ENCODE data around the gene AMHR2. TPM values are rescaled to one million over a fixed set of nuclear protein-coding genes. Genes with fewer than 3 reads are reported as not detected.

AMHR2 gene
- polyA plus RNA-seq, 1 donor, result not detected

DNA sequence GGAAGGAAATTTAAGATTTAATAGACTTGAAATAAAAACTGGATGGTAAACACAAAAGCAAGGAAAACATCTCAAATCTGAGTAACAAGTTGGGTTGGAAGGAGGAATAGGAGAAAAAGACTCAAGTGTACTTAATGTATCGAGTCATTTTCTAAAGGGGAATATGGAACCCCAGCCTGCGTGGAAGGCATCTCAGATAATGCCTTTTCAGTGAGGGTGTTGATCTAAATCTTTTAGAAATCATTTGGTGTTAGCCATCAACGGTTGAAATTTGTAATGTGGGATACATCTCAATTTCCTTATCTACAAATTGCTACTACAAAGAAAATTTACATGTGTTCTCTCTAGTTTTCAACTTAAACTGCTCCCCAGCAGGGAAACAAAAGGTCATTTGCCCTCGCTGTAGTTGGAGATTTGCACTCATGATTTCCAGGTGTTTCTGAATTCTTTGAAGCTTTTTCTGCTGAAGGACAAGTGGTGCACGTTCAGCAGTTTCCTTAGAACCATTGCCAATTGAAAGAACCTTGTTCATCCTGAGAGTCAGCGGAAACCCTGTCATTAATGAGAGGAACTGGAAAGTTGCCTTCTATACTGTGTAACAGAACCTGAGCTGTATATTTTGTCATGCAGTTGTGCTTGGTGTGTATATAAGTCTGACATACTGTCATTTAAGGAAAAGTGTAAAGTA lies 30.4 kb downstream of the AMHR2 start:
- no peak for DNase-seq

DNA sequence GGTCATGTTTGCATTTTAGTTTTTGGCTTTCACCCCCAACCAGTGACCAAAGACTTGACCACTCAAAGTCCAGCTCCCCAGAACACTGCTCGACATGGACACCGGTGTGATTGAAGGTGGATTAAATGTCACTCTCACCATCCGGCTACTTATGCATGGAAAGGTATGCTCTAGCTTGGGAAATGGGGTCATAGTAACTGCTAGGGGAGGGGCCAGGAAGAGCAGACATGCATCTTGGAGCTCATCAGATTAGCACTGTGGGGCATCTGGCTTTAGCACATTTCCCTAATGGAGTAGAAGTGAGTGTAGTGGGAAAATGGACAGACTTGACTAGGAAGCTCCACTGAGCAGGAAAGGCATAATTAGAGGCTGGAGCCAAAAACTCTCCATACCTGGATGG lies 31.1 kb downstream of the AMHR2 start:
- no peak for DNase-seq

DNA sequence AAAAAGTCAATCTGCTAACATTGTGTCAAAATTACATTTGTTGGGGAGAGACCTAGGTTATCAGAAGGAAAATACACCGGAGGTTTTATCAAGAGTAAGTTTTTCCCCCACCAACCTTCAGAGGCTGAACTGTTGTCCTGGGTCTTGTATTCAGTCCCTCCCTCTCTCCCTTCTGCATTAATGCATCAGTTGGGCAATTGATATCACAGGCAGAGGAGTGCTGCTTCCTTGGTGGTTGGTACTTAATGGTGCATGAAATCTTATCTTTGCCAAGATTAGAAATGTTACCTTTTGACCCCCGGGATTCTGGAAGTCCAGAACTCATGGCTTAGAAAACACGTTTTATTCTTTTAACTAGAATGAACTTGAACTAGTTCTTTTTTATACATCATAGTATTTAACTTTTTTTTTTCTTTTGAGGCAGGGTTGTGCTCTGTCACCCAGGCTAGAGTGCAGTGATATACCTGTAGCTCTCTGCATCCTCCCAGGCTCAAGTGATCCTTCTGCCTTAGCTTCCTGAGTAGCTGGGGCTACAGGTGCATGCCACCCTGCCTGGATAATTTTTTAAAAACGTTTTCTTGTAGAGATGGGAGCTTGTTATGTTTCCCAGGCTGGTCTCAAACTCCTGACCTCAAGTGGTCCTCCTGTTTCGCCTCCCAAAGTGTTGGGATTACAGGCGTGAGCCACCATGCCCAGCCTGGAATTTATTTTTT lies 33.2 kb downstream of the AMHR2 start:
- no peak for DNase-seq

DNA sequence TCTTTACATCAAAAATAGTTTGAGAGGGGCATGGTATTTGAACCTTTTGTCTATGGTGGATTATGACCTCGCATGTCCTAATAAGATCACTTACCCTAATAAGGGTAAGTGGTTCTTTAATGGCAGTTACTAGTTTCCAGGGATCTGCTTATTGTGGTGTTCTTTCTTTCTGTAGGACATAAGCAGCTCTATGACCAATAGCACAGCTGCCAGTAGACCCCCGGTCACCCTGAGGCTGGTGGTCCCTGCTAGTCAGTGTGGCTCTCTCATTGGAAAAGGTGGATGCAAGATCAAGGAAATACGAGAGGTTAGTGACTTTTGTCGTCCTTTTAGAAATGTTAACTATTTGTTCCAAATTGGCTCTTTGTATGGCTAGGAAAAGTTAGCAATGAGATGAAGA lies 35.4 kb downstream of the AMHR2 start:
- DNase-seq, result no peak

DNA sequence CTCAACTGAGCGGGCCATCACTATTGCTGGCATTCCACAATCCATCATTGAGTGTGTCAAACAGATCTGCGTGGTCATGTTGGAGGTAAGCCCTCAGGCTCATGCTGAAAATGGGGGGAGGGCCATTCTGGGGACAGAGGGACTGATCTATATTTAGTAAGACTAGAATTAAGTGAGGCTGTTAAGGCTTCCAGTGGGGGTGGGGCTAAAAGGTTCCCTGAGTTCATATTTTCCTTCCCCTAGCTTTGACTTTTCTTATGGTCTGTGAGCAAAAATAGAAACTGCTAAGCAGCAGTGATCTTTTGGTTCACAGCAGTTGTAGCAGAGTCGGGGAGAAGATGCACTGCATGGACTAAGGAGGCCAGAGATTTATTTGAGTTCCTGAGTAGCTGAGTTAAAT lies 37.4 kb downstream of the AMHR2 start:
- DNase-seq, result no peak

DNA sequence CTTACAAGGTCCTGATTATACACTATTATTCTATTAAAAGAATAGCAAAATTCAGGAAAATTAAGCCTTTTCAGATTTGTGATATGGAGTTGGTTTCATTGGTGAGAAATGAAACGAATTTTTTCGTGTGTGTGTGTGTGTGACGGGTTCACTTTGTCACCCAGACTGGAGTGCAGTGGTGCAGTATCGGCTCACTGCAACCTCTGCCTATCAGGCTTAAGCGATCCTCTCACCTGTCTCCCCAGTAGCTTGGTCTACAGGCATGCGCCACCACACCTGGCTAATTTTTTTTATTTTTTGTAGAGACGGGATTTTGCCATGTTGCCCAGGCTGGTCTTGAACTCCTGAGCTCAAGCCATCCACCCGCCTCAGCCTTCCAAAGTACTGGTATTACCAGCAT lies 37.9 kb downstream of the AMHR2 start:
- no peak for DNase-seq

DNA sequence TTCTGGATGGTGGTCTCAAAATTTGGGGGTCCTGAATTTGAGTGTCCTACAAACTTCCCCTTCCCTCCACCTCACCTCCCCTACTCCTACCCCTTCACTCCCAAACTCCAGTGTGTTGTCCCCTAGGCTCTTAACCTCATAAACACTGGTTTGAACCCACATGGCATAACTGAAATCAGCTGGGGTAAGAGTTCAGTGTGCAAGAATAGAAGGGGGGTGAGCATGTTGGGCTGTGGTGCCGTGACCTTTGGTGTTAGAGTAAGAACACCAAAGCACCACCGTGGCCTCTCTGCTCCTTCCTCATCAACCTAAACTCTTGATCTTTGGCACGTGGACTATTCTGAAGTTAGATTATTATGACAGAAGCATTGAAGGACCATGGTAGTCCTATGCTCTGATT lies 39.3 kb downstream of the AMHR2 start:
- no peak for DNase-seq

DNA sequence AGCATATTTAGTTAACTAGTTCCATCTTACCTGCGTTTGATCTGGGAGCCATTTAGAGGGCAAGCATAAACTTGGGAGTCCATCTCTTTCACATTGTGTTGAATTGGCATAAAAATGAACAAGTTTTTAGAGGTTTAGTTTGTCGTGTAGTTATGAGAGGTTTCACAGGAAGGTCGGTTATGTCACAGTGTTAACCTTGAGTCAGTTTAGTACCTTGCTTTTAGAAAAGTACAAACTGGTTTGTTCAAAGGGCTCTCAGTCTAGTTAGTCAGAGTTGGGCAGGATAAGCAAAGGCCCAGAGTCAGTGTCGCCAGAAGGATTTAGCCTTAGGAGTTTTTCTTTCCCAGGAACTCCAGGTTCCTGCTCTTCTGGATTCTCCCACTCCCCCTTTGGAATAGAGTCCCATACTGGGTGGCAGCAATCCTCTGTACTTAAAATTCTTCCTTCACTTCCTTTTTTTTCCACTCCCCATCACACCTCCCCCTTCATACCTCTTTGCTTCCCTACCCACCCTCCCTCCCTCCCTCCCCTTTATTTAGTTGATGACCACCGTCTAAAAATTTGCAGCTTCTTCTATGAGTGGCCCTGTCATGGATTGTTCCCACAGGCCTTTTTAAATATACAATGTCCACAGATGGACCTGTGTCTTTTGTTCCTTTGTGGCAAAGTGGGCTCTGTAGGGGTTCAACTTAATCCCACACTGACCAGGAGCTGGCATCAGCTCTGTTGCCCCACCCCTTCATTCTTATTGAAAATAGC lies 40.3 kb downstream of the AMHR2 start:
- DNase-seq, result no peak

DNA sequence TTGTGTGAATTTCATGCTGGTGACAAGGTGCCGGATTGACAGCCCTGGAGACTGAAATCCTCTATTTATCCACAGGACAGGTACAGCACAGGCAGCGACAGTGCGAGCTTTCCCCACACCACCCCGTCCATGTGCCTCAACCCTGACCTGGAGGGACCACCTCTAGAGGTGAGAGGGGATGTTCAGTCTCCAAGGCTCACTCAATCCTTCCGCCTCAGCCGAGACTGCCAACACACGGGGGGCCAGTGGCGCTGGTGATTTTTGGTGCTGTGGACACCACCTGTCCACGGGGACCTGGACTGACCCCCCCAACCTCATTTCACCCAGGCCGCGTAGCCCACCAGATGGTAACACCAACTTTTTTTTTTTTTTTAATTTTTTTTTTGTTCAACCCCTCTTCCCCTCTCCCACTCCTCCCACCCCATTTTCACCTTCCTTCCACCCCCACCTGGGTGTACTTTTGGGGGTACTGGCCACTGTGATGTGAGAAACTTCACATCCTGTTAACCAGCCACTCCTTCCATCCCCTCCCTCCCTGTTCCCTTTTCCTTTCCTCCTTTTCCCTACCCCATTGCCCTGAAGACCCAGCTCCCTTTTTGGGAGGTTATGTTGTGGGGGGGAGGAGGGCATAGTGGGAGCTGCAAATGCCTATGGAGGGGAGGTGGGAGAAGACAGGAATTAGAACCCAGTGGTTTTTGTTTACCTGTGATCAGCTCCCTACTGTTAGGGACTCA lies 41.2 kb downstream of the AMHR2 start:
- DNase-seq, result no peak

DNA sequence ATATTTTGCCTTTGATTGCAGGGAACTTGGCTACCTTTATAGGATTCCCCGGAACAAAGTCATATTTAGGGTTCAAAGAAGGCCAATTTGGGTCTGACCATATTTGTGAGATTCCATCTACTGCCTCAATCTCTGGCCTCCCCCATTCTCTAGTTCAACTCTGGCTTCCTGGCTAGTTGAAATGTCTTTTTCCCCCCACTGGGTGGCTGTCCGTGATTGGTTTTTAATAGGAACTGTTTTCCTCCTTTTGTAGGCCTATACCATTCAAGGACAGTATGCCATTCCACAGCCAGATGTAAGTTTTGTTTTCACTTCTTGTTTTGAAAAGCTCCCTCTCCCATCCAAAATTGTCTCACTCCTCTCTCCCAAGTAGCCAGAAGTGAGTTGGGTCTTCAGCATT lies 42.0 kb downstream of the AMHR2 start:
- no peak for DNase-seq

DNA sequence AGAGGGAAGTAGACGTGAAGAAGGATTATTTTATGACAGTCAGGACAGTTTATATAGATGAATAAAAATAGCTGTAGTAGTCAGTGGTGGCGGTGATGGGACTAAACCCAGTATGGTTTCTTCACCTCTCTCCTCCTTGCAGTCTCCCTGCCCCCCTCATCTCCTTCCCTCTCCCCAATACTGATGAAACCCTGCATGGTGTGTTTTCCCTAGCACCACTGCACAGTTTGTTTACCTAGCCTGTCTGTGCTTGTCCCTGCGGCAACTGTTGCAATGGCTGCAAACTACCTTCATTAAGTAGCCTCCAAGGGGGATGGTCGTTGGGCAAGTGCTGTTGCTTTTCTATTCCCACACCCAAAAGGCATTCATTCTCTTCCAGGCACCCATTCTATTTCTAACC lies 43.0 kb downstream of the AMHR2 start:
- no peak for DNase-seq

DNA sequence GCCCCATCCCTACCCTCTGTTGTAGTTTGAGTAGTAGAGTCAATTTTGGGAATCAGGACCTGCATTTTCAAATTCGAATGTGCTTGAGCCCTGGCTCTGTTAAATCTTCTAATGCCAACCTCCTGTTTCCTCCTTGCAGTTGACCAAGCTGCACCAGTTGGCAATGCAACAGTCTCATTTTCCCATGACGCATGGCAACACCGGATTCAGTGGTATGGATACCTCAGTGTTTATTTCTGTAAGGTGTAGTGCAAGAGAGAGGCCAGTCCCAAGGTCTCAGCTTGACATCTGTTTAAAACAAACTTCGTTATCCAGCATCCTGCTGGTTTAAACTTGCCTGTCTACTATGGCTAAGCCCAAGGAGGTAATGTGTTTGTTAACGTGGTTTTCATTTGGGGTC lies 43.4 kb downstream of the AMHR2 start:
- DNase-seq, result no peak

DNA sequence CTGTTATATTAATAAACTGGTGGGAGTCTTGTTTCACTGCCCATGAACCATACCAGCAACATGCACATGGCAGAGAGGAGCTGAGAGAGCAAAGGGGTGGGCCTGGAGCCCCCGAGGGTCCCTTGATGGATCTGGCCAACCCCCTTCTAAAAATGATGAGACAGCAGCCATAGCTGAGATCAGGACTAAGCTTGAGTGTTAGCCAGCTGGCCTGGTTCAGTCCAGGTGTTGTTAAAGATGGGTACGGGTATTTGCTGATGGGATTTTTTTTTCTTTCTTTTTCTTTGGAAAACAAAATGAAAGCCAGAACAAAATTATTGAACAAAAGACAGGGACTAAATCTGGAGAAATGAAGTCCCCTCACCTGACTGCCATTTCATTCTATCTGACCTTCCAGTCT lies 44.2 kb downstream of the AMHR2 start:
- no peak for DNase-seq

DNA sequence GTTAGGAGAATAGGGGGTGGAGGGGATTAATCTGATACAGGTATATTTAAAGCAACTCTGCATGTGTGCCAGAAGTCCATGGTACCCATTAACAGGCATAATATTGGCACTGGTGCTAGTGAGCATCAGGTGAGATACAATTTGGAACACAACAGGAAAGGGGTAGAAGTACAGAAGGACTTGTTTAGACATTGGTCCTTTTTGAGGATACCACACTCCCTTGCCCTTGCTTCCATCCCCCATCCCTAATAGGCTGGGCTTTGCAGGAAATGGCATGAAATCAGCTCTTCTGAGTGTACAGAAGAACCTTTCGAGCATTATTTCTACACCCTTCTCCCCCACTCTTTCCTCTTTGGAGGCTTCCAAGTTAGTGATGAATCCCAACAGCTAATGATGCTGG lies 44.6 kb downstream of the AMHR2 start:
- no peak for DNase-seq

DNA sequence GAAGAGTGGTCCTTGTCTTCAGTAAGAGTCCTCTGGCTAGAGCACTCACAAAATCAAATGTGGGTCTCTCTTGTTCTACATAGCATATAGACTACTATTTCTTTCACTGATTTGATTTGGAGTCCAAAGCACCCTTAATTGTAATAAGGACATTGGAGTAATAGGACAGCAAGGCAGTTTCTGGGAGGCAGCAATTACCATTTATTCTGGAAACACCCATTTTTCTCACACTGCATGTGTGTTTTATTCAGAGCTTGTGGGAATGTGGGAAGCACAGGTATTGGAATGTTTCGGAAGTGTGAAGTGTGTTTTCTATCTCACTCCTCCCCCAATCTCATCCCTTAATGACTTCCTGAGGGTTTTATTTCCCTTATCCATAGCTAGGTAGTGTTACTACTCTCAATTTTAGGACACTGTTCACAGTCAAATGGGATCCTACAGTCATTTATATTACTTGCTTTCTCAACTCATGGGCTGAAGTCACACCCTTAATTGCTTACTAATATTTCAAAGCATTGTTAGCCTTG lies 48.5 kb downstream of the AMHR2 start:
- DNase-seq, result no peak

DNA sequence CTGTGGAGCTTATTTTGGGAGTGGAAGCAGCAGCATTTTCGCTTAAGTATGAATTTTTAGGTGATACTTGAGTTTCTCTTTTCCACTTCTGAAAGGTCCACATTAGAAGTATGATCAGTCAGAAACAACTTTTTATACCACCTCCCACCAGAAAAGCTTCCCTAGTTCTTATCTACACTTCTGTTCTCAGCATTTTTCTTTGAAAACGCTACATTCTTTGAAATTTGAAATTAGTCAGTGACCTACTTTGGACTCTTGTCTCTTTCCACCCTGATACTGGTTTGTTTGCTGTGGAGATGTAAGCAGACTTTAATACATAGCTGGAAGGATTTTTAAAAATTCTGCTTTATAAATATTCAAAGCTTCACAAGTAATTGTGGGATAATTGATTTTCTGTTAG lies 50.4 kb downstream of the AMHR2 start:
- no peak for DNase-seq

DNA sequence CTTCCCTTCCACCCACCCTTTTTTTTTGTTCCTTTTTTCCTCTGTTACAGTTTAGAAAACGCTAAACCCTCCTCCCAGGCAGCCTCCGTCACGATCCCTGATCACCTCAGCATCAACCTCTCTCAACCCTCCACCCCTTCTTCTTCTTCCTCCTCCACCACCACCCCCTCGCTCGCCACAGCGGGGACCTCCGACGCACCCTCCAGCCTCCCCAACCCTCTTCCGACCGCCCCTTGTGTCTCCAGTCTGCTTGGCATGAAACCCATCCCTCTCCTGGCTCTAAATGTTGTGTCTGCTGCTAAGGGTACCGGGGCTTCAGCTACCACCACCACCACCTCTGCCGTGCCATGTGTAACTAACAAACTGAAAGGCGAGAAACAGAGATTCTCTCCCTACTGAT lies 51.2 kb downstream of the AMHR2 start:
- no peak for DNase-seq

DNA sequence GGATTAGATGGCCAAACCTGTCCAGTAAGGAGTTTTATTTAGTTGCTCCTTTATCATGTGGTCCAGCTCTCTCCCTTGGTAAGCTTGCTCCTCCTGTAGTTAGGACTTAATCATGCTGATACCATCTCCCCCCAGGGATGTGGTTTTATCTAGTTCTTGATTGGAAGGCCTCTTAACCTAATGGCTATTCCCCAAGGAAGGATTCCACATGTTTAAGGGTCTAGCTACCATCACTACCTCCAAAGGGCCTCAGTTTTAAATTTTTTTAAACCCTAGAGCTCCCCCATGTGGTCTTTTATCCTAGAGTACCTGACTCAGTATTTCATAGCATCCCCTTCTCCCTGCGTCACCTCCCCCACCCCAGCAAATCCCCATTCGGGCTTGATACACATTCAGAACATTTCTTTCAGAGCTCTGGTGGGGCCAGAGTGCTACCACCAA lies 53.1 kb downstream of the AMHR2 start:
- DNase-seq, result no peak

DNA sequence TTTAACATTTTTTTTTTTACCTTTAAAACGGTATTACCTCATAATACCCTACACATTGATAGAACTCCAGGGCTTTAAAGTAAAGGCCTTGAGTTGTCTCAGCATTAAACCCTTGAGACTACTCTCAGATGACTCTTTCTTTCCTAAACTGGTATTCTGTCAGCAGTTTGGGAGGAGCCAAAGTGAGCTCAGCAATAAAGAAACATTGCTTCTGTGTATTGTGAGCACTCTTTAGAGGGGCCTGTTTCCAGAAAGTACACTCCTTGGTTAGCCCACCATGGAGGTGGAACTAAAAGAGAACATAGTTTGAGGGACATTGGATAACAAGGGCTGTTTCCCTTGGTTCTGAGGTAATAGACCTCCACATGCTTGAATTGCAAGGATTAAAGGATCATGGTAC lies 55.2 kb downstream of the AMHR2 start:
- no peak for DNase-seq

DNA sequence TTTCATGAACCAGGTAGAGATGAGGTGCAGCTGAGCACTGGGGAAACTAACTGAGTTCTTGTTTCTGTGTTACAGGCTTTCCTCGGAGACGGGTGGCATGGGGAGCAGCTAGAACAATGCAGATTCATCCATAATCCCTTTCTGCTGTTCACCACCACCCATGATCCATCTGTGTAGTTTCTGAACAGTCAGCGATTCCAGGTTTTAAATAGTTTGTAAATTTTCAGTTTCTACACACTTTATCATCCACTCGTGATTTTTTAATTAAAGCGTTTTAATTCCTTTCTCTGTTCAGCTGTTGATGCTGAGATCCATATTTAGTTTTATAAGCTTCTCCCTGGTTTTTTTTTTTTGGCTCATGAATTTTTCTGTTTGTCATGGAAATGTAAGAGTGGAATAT lies 55.7 kb downstream of the AMHR2 start:
- DNase-seq, result no peak

DNA sequence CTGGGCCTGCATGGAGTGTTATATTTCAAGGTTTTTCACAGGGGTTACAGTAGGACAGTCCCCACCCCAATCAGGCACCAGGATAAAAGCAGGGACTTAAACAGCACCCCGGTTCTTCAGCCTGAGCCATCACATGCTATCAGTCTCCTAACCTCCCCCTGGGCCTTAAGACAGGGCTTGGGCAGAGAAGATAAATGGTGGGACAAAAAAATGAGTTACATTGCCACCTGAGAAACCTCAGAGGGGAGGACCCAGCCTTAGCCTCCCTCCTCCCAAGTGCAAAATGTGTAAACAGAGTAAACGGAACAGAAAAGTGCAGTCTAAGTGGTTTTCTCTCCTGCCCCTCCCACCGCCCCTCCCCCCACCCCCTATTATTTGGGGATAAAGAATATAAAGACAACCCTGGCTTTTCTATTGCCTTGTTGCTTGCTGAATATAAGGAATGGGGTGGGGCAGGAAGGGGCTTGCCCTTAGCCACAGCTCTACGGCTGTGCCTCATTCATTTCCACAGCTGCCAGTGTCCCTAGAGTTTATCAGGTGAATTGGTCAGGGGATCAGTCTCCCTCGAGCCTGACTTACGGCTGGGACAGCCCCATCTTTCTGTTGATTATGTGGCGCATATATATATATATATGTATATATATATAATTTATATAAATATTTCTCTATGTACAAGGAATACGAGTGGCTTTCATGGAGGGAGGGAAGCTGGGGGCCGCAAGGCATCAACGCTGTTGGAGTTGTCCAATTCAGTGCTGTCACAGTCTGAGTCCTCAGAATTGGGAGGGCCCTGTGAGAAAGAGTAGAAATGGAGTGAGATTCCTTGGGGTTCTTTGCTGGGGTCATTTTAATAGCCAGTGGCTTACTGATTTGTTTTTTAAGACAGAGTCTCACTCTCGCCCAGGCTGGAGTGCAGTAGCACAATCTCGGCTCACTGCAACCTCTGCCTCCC lies 57.1 kb downstream of the AMHR2 start:
- DNase-seq, result no peak

Data from hindlimb muscle (tissue), 1 donor.